Testis (tissue), 3 donors: ENCODE data around the gene CD276. TPM values are rescaled to one million over a fixed set of nuclear protein-coding genes. Genes with fewer than 3 reads are reported as not detected.

Source experiments
- DNase-seq: peaks from one replicate; pipeline ENCODE4 v3.0.0-alpha.2; 2019
- H3K27ac ChIP-seq, 2 donors: fragments of 200-600 bp; sonication (generic); one replicate each; pipeline ENCODE4 v1.5.1; 2019
- H3K27me3 ChIP-seq: fragments of 200-600 bp; sonication (generic); one replicate; pipeline ENCODE4 v1.5.1; 2019
- H3K36me3 ChIP-seq: fragments of 200-600 bp; sonication (generic); one replicate; pipeline ENCODE4 v1.5.1; 2017; ENCODE audit warnings: low read depth; ENCODE audit errors: missing control alignments
- H3K4me1 ChIP-seq: fragments of 200-600 bp; sonication (generic); one replicate; pipeline ENCODE4 v1.5.1; 2019
- H3K4me3 ChIP-seq, 2 donors: fragments of 200-600 bp; sonication (generic); one replicate each; pipeline ENCODE4 v1.5.1; 2017 to 2019
- H3K9me3 ChIP-seq: fragments of 200-600 bp; sonication (generic); one replicate; pipeline ENCODE4 v1.5.1; 2017
- POLR2A ChIP-seq: fragments of 450-650 bp; IDR thresholded peaks from one replicate; pipeline ENCODE4 v1.6.1; 2017; ENCODE audit warnings: antibody characterized with exemption, mild to moderate bottlenecking, moderate library complexity
- WGBS, 2 donors: methylation state at CpG; one replicate each; pipeline ENCODE4 v1.1.5; 2018; 5-methylcytosine and 5-hydroxymethylcytosine counted together
- intact Hi-C: fragments of 100-400 bp; cut with DNase I; formaldehyde crosslinking; loops from one replicate; pipeline ENCODE4 v1.15.1; 2023; ENCODE audit warnings: low total_unique reads
- polyA plus RNA-seq: library from polyadenylated mRNA; stranded (reverse); fragments of 350-450 nt; fragmentation: Illumina TruSeq; extraction: RNeasy Lipid Tissue Mini Kit (QIAGEN cat#74804); gene quantifications from one replicate; pipeline ENCODE4 v1.2.3, GENCODE V29; 2014; ENCODE audit warnings: low read depth, low replicate concordance; ENCODE audit not compliant: insufficient read depth
- total RNA-seq, 2 donors: library from RNA; depleted of rRNA; stranded (reverse); fragments of >200 nt; gene quantifications; one replicate each; pipeline ENCODE4 v1.2.3, GENCODE V29; 2016
- TF ChIP-seq, protein P1 (sequence below), 3 experiments: fragments of 450-650 bp in 2 of 3; fragments of 200-600 bp in 1 of 3; sonication (generic) in 1 of 3; IDR thresholded peaks; one replicate each; pipeline ENCODE4 v1.5.1; 2016 to 2019; ENCODE audit warnings: antibody characterized with exemption in 3 of 3, mild to moderate bottlenecking in 2 of 3, moderate library complexity in 1 of 3

Gene CD276
- total and polyA plus RNA-seq, 3 donors from 2014 or later = 43.1 to 61.5 (median 50.3) TPM

DNA sequence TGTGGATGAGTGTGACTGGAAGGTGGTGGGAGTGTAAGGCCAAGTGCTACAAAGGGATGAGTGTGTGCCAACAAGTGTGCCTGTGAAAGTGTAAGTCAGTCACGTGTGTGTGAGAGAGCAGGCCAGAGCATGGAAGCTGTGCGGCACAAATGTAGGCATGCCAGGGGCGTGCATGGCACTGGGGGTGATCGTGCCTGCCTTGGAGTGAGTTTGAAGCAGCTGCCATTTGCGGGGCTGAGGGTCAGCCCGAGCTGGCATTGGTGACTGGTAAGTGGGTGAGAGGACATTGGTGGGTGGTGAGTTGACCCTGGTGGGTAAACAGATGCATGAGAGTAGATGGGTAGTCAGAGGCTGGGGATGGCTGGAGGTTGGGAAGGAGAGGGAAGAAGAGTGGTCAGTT, 24.5 kb downstream of the CD276 start:
- no peak for DNase-seq
- no peaks in the 10 kb centered on the region for H3K27me3 ChIP-seq
- no peaks in the 10 kb centered on the region for H3K36me3 ChIP-seq
- H3K27ac ChIP-seq = no peak overlapping the region
- no peaks in the 10 kb centered on the region for H3K9me3 ChIP-seq
- H3K4me1 ChIP-seq = peaks cover 11% of the 10 kb centered on the region
- no peak overlapping the region for H3K4me3 ChIP-seq
- TF ChIP-seq, protein P1, sequence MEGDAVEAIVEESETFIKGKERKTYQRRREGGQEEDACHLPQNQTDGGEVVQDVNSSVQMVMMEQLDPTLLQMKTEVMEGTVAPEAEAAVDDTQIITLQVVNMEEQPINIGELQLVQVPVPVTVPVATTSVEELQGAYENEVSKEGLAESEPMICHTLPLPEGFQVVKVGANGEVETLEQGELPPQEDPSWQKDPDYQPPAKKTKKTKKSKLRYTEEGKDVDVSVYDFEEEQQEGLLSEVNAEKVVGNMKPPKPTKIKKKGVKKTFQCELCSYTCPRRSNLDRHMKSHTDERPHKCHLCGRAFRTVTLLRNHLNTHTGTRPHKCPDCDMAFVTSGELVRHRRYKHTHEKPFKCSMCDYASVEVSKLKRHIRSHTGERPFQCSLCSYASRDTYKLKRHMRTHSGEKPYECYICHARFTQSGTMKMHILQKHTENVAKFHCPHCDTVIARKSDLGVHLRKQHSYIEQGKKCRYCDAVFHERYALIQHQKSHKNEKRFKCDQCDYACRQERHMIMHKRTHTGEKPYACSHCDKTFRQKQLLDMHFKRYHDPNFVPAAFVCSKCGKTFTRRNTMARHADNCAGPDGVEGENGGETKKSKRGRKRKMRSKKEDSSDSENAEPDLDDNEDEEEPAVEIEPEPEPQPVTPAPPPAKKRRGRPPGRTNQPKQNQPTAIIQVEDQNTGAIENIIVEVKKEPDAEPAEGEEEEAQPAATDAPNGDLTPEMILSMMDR (IDR thresholded peaks at IDR 0.05) = no peak
- TF ChIP-seq POLR2A = no peak
- intact Hi-C loops = no loop called here
- 88 to 92% methylated on average over 5 to 6 of the region's 6 CpGs for WGBS, 2 donors

DNA sequence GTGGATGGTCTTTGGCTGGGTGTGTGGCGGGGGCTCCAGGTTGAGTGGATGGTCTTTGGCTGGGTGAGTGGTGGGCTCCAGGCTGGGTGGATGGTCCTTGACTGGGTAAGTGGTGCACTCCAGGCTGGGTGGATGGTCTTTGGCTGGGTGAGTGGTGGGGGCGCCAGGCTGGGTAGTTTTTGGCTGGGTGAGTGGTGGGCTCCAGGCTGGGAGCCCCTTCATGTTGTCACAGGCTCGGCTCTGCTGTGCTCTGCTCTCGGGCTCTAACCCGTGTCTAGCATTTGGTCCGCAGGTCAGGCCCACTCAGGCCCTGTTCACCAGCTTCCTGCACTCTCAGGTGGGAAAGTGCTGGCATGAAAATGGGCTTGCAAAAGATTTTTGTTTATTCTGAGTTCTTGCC, 25.1 kb downstream of the CD276 start:
- H3K27me3 ChIP-seq = no peaks in the 10 kb centered on the region
- intact Hi-C loops = no loop called here
- no peaks in the 10 kb centered on the region for H3K36me3 ChIP-seq
- TF ChIP-seq, protein P1 (IDR thresholded peaks at IDR 0.05) = no peak
- TF ChIP-seq POLR2A = no peak
- H3K9me3 ChIP-seq = no peaks in the 10 kb centered on the region
- no peak for DNase-seq
- H3K4me3 ChIP-seq = no peak overlapping the region
- 96 to 98% methylated on average over 5 to 6 of the region's 6 CpGs for WGBS, 2 donors
- H3K4me1 ChIP-seq = peaks cover 11% of the 10 kb centered on the region
- no peak overlapping the region for H3K27ac ChIP-seq

DNA sequence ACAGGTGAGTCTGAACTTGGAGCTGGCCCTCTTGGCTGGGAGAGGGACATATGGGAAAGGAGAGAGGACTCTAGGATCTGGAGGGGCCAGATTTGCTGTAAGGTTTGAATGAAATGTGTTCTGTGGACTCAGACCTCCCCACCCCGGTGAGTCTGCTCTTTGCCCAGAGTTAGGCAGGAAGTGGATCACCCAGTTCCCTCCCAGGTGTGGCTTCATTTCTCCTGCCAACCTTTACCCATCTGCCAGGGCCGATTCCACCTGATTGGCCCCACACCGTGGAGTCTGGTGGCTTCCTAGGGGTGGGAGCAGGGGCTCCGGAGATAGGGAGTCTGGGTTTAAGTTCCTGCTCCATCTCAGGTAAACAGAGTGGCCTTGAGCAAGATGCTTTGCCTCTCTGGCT, 25.5 kb downstream of the CD276 start:
- 91% methylated on average over 4 of the region's 4 CpGs for WGBS, 2 donors
- no peak overlapping the region for H3K27ac ChIP-seq
- H3K27me3 ChIP-seq = no peaks in the 10 kb centered on the region
- H3K4me3 ChIP-seq = no peak overlapping the region
- intact Hi-C loops = no loop called here
- no peak for DNase-seq
- TF ChIP-seq POLR2A = no peak
- TF ChIP-seq, protein P1 (IDR thresholded peaks at IDR 0.05) = no peak
- H3K36me3 ChIP-seq = no peaks in the 10 kb centered on the region
- peaks cover 10% of the 10 kb centered on the region for H3K4me1 ChIP-seq
- H3K9me3 ChIP-seq = no peaks in the 10 kb centered on the region

DNA sequence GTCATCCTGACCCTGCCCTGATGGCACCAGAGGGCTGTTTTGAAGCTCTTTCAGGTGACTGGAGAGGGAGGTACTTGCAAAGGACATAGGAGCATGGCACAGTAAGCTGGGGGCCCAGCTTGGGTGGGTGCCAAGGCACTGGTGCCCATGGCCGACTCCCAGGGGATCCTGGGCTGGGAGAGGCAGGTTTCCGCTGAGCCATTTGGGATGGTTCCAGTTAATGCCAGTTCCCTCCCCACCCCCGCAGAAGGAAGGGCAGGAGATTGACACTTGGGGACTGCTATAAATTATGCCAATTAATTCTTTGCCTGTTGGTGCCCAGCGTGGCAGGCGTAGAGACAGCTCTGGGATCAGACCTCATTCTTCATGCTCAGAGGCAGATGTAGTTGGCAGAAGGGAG, 26.1 kb downstream of the CD276 start:
- WGBS, 2 donors = 73 to 77% methylated on average over 5 of the region's 5 CpGs
- intact Hi-C loops = no loop called here
- H3K9me3 ChIP-seq = no peaks in the 10 kb centered on the region
- H3K27me3 ChIP-seq = no peaks in the 10 kb centered on the region
- TF ChIP-seq, protein P1 (IDR thresholded peaks at IDR 0.05) = no peak
- TF ChIP-seq POLR2A = no peak
- H3K27ac ChIP-seq = no peak overlapping the region
- peaks cover 3% of the 10 kb centered on the region for H3K4me1 ChIP-seq
- no peak overlapping the region for H3K4me3 ChIP-seq
- no peak for DNase-seq
- no peaks in the 10 kb centered on the region for H3K36me3 ChIP-seq

DNA sequence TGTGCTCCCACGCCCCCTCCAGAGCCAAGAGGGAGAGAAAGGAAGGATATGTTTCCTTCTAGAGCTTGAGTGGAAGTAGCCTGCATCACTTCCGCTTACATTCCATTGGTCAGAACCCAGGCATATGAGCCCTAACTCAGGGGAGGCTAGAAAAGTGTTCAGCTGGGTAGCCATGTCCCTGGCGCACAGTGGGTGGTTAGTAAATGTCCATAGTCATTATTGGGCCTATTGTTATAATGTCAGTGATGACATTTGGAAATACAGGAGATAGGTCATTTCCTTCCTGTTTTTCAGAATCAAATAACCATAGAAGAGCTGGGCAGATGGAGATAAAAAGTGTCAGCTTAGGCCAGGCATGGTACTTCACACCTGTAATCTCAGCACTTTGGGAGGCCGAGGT, 27.3 kb downstream of the CD276 start:
- Histone ChIP-seq H3K27ac (no peak overlapping the region), H3K27me3 (no peaks in the 10 kb centered on the region), H3K36me3 (no peaks in the 10 kb centered on the region), H3K4me3 (no peak overlapping the region), H3K9me3 (no peaks in the 10 kb centered on the region), H3K4me1 (no peaks in the 10 kb centered on the region)
- intact Hi-C loops = no loop called here
- WGBS, 2 donors = 90 to 99% methylated on average over 4 of the region's 4 CpGs
- DNase-seq = no peak
- TF ChIP-seq POLR2A = no peak
- TF ChIP-seq, protein P1 (IDR thresholded peaks at IDR 0.05) = no peak
